Adrenal gland (tissue), 12 donors: ENCODE data around the gene INAFM2. TPM values are rescaled to one million over a fixed set of nuclear protein-coding genes. Genes with fewer than 3 reads are reported as not detected.

Experiments used
- DNase-seq, 7 donors: peaks; one replicate each; pipeline ENCODE4 v3.0.0-alpha.2; 2019 to 2020
- H3K27ac ChIP-seq, 5 donors: fragments of 200-600 bp; sonication (generic) in 4 of 5; 1 replicate in 3 of 5; 2 replicates in 2 of 5; pipeline versions ENCODE4 v1.5.1 to v1.8.0; 2016 to 2020; ENCODE audit warnings: mild to moderate bottlenecking in 1 of 5
- H3K27me3 ChIP-seq: fragments of 200-600 bp; 2 replicates; pipeline ENCODE4 v1.8.0; 2021
- H3K36me3 ChIP-seq, 2 donors: fragments of 200-600 bp; replicated peaks in 1 of 2; 1 replicate in 1 of 2; 2 replicates in 1 of 2; pipeline versions ENCODE4 v1.5.1 to v1.8.0; 2018 to 2022
- H3K4me1 ChIP-seq, 2 donors: fragments of 200-600 bp; replicated peaks in 1 of 2; 1 replicate in 1 of 2; 2 replicates in 1 of 2; pipeline versions ENCODE4 v1.5.1 to v1.8.0; 2018 to 2021
- H3K4me3 ChIP-seq, 4 donors: fragments of 200-600 bp; sonication (generic) in 3 of 4; one replicate each; pipeline ENCODE4 v1.5.1; 2016 to 2018
- H3K9me3 ChIP-seq, 3 donors: fragments of 200-600 bp; sonication (generic) in 1 of 3; replicated peaks in 1 of 3; 1 replicate in 2 of 3; 2 replicates in 1 of 3; pipeline versions ENCODE4 v1.5.1 to v1.8.0; 2016 to 2021
- CTCF ChIP-seq, 6 experiments: fragments of 450-650 bp in 4 of 6; fragments of 200-600 bp in 2 of 6; sonication (generic) in 1 of 6; IDR thresholded peaks; 1 replicate in 5 of 6; 2 replicates in 1 of 6; pipeline versions ENCODE4 v1.5.1 to v1.8.0; 2016 to 2021; ENCODE audit warnings: antibody characterized with exemption in 6 of 6, mild to moderate bottlenecking in 2 of 6, moderate library complexity in 1 of 6
- POLR2A ChIP-seq, 2 donors: fragments of 450-650 bp; IDR thresholded peaks; one replicate each; pipeline ENCODE4 v1.6.1; 2017; ENCODE audit warnings: antibody characterized with exemption in 2 of 2, mild to moderate bottlenecking in 2 of 2, moderate library complexity in 1 of 2
- whole genome bisulfite sequencing, 4 donors: extraction: QIAGEN DNeasy Blood & Tissue Kit in 2 of 4; methylation state at CpG; one replicate each; pipeline versions ENCODE4 v1.1.5 to v1.1.7; 2013 to 2017; 5-methylcytosine and 5-hydroxymethylcytosine counted together
- intact Hi-C, 2 donors: fragments of 100-400 bp; cut with DNase I; formaldehyde crosslinking; loops; one replicate each; pipeline versions ENCODE4 v1.14.1 to v1.15.0; 2022 to 2023
- polyA plus RNA-seq, 3 donors: library from polyadenylated mRNA; stranded (reverse); fragments of 200-250 nt in 2 of 3; fragments of 350-450 nt in 1 of 3; fragmentation: Illumina TruSeq in 1 of 3; extraction: RNeasy Lipid Tissue Mini Kit (QIAGEN cat#74804) in 1 of 3; gene quantifications; one replicate each; pipeline ENCODE4 v1.2.3, GENCODE V29; 2013 to 2014
- total RNA-seq, 9 donors: library from RNA; depleted of rRNA in 4 of 9; stranded (reverse); fragments of >200 nt in 4 of 9; fragments of 120-200 nt in 1 of 9; fragmentation: NEBNext Ultra II Directional in 1 of 9; extraction: Animal tissue kit (Norgen Biotek cat#: 25700) in 1 of 9; gene quantifications; one replicate each; pipeline versions ENCODE4 v1.1.0 to v1.2.4, GENCODE V29; 2013 to 2023
- donor health status: healthy with polysubstance abuse.
- donor health status: Bipolar disorder and iron deficiency.
- donor health status: DM: yes; HTN: yes; CAD: no.
- donor health status: DM: no; HTN: no; CAD: no.
- donor health status: DM: no; HTN: no; CAD: no.
- donor health status: DM: yes; HTN: yes; CAD: no.

The INAFM2 gene
- total and polyA plus RNA-seq, 12 donors = 10.6 to 25.5 (median 20.1) TPM

DNA sequence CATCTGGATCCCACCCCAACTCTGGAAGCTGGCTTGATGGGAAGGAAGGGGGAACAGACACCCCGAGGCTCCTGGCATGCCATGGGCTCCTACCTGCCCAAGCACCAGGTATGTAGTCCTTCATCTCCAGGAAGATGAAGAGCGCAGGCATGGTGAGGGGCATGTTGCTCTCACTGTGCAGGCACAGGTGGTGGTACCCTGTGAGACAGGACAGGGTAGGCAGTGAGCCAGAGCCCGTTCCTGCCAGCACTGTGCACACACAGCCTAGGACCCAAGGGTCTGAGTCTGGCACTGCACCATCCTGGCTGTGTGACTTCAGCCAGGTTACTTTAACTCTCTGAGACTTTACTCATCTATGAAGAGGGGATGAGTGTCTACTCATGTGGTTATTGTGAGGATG lies 31.2 kb upstream of the INAFM2 start:
- Histone ChIP-seq H3K27ac (no peak overlapping the region), H3K4me1 (peaks cover 7 to 8% of the 10 kb centered on the region in 2 donors), H3K36me3 (no peaks in the 10 kb centered on the region), H3K27me3 (peaks cover 3% of the 10 kb centered on the region), H3K4me3 (no peak overlapping the region), H3K9me3 (no peaks in the 10 kb centered on the region)
- 62 to 80% (median 79%) methylated on average over 3 of the region's 3 CpGs; no CpG with 5 or more reads in 1 of the 4 donors for WGBS, 4 donors
- DNase-seq = no peak
- no peak for TF ChIP-seq CTCF (IDR thresholded peaks at IDR 0.05)
- TF ChIP-seq POLR2A (IDR thresholded peaks at IDR 0.05) = no peak
- intact Hi-C loops = no loop called here

DNA sequence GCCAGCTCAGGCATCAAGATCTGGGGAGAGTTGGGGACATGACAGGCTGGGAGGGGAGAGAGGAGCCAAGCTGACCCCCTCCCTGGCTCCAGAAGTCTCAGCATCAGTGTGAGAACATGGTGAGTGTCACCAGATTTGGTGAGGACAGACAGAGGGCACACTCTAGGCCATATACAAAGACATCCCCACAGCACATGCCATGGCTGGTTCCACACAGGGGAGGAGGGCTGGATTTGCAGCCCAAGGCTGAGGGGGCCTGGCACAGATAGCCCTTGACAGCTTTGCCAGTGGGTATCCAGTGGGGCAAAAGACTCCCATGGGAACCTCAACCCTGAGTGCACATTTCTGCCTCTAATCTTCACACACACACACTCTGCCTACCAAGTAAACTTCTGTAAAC lies 30.5 kb upstream of the INAFM2 start:
- H3K4me1 ChIP-seq = peaks cover 7 to 8% of the 10 kb centered on the region in 2 donors
- no peaks in the 10 kb centered on the region for H3K9me3 ChIP-seq
- intact Hi-C loops = no loop called here
- no peak overlapping the region for H3K4me3 ChIP-seq
- H3K27me3 ChIP-seq = peaks cover 3% of the 10 kb centered on the region
- no peaks in the 10 kb centered on the region for H3K36me3 ChIP-seq
- no peak overlapping the region for H3K27ac ChIP-seq
- no peak for TF ChIP-seq CTCF (IDR thresholded peaks at IDR 0.05)
- TF ChIP-seq POLR2A (IDR thresholded peaks at IDR 0.05) = no peak
- DNase-seq = no peak

GRCh38 chr15:40293905-40294895 lies 29.3 kb upstream of the INAFM2 start:
- H3K4me1 ChIP-seq = peaks cover 7 to 8% of the 10 kb centered on the region in 2 donors
- no peaks in the 10 kb centered on the region for H3K36me3 ChIP-seq
- 89 to 95% (median 89%) methylated on average over 4 to 20 of the region's 20 CpGs for WGBS, 4 donors

More at GRCh38 chr15:40293905-40294895, 29.3 kb upstream of the INAFM2 start:
- no peak for DNase-seq
- Histone ChIP-seq H3K9me3 (no peaks in the 10 kb centered on the region), H3K4me3 (no peak overlapping the region), H3K27ac (no peak overlapping the region), H3K27me3 (peaks cover 3% of the 10 kb centered on the region)
- no peak for TF ChIP-seq CTCF (IDR thresholded peaks at IDR 0.05)
- no peak for TF ChIP-seq POLR2A (IDR thresholded peaks at IDR 0.05)
- intact Hi-C loops = no loop called here
